Muscle of arm (tissue), 14 donors: Measurements from ENCODE around the gene POLDIP3. TPM values are rescaled to one million over a fixed set of nuclear protein-coding genes. Genes with fewer than 3 reads are reported as not detected.
A peak's percentile ranks its signal among the peaks of the same experiment; 100 is the strongest.

Experiments
- DNase-seq: peaks from one replicate; pipeline ENCODE4 v3.0.0-alpha.2; 2013
- long read RNA-seq, 11 donors: transcript quantifications; one replicate each; lab custom pipeline, GENCODE V29; 2026
- polyA plus RNA-seq, 12 donors: library from polyadenylated mRNA; unstranded; fragments of 120-200 nt; gene quantifications; one replicate each; pipeline ENCODE4 v1.2.1, GENCODE V29; 2013; ENCODE audit not compliant: insufficient read length in 12 of 12

POLDIP3 gene, protein sequence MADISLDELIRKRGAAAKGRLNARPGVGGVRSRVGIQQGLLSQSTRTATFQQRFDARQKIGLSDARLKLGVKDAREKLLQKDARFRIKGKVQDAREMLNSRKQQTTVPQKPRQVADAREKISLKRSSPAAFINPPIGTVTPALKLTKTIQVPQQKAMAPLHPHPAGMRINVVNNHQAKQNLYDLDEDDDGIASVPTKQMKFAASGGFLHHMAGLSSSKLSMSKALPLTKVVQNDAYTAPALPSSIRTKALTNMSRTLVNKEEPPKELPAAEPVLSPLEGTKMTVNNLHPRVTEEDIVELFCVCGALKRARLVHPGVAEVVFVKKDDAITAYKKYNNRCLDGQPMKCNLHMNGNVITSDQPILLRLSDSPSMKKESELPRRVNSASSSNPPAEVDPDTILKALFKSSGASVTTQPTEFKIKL
- polyA plus RNA-seq, result 10 to 100 TPM in 11 of 12 donors, not detected in 1; 54.2 to 73.3 (median 59.4) TPM
- long read RNA-seq, donor 1, transcript POLDIP3-201 (9 exons, 3,441 nt), result major isoform, 12 of 20 reads
- long read RNA-seq, donor 1, partial matches to known transcripts, result 8 of 20 reads
- long read RNA-seq, donor 1, other reads (novel, unspliced or antisense), result 0 of 20 reads
- long read RNA-seq, donor 2, transcript POLDIP3-201 (9 exons, 3,441 nt), result major isoform, 17 of 17 reads
- long read RNA-seq, donor 2, partial matches to known transcripts, result 0 of 17 reads
- long read RNA-seq, donor 2, other reads (novel, unspliced or antisense), result 0 of 17 reads
- long read RNA-seq, donor 3, transcript POLDIP3-201 (9 exons, 3,441 nt), result major isoform, 6 of 6 reads
- long read RNA-seq, donor 3, partial matches to known transcripts, result 0 of 6 reads
- long read RNA-seq, donor 3, other reads (novel, unspliced or antisense), result 0 of 6 reads
- long read RNA-seq, donor 4, partial matches to known transcripts, result 0 of 4 reads
- long read RNA-seq, donor 4, other reads (novel, unspliced or antisense), result 0 of 4 reads
- long read RNA-seq, donor 5, transcript POLDIP3-201 (9 exons, 3,441 nt), result major isoform, 16 of 27 reads
- long read RNA-seq, donor 5, partial matches to known transcripts, result 8 of 27 reads
- long read RNA-seq, donor 5, other reads (novel, unspliced or antisense), result 0 of 27 reads
- long read RNA-seq, donor 6, transcript POLDIP3-201 (9 exons, 3,441 nt), result major isoform, 6 of 12 reads
- long read RNA-seq, donor 6, partial matches to known transcripts, result 6 of 12 reads
- long read RNA-seq, donor 6, other reads (novel, unspliced or antisense), result 0 of 12 reads
- long read RNA-seq, donor 7, transcript POLDIP3-201 (9 exons, 3,441 nt), result major isoform, 6 of 7 reads
- long read RNA-seq, donor 7, partial matches to known transcripts, result 0 of 7 reads
- long read RNA-seq, donor 7, other reads (novel, unspliced or antisense), result 0 of 7 reads
- long read RNA-seq, donor 8, transcript POLDIP3-201 (9 exons, 3,441 nt), result major isoform, 23 of 23 reads
- long read RNA-seq, donor 8, partial matches to known transcripts, result 0 of 23 reads
- long read RNA-seq, donor 8, other reads (novel, unspliced or antisense), result 0 of 23 reads
- long read RNA-seq, donor 9, partial matches to known transcripts, result 0 of 5 reads
- long read RNA-seq, donor 9, other reads (novel, unspliced or antisense), result 0 of 5 reads
- long read RNA-seq, donor 10, transcript POLDIP3-203 (8 exons, 3,323 nt), result minor isoform, 5 of 25 reads
- long read RNA-seq, donor 10, transcript POLDIP3-201 (9 exons, 3,441 nt), result major isoform, 20 of 25 reads
- long read RNA-seq, donor 10, partial matches to known transcripts, result 0 of 25 reads
- long read RNA-seq, donor 10, other reads (novel, unspliced or antisense), result 0 of 25 reads
- long read RNA-seq, donor 11, transcript POLDIP3-201 (9 exons, 3,441 nt), result major isoform, 17 of 19 reads
- long read RNA-seq, donor 11, partial matches to known transcripts, result 0 of 19 reads
- long read RNA-seq, donor 11, other reads (novel, unspliced or antisense), result 0 of 19 reads

DNA sequence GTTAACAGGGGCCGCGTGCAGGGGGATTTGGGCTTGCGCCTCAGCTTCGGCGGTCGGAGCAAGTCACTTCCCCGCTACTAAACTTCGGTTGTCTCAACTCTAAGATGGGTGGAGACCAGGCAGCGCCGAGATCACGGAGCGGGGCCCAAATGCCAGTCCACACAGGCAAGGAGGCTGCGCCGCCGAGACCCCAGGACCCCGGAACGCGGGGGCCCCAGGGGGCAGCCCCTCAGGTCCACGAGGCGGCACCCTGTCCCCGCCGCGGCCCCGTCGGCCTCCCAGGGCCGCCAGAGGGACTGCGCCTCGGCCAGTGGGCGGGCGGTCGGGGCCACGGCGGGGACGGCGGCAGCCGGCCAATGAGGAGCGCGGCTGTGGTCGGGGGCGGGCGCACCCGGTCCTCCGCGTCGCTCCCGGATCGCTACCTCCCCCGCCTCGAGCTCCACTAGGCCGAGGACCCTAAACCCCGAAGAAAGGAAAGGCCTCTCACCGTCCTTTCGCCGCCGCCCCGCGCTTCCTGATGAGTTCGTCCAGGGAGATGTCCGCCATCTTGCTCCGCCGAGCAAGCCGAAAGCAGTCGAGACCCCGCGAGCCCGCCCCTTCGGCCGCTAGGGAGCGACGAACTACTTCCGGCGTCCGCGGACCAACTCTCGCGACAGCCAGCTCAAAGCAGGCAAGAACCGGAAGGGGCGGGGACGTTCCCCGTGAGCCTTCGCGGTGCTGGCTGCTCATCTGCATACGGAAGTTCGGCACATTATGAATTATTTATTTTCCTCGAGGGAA, at the start of gene POLDIP3:
Gene POLDIP3 (minus strand): TSS at position 572 of the 780 bp plus-strand sequence. CDS start 26 bp downstream, at position 546.
- peak; percentile 99 for DNase-seq

DNA sequence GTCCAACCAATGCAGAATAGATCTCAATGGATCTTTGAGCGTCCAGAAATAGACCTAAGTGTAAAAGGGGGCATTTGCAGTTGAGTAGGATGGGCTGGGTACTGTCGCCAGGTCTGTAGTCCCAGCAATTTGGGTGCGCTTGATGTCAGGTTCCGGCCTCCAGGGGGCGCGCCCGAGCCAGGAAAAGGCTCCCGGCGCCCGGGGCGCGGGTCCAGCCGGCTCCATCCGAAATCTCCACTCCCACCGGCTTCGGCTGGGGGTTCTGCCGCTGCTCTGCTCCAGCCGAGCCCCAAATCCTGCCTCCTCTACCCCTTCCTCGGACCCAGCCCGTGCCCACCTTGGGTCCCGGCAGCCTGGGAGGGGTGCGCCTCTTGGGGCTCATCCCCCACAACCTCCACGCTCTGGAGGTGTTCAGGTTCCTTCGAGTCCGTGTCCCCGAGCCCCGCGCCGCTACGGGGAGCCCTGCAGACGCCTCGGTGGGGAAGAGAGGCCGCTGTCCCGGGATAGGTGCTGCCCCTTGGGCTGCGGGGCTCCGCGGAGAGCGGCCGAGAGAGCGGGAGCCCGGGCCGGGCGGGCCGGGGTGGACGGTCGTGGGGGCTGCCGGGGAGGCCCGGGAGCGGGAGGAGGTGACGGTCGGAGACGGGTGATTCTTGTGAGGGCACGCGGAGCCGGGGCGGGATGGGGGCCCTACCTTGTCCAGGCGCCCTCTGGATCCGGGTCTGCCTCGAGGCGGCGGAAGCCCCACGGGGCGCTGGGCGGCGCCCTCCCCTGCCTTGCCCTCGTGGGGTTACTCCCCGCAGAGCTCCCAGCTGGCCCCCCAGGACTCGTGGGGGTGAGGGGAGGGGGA, 47.5 kb upstream of the POLDIP3 start:
- DNase-seq, result peak; percentile 81

DNA sequence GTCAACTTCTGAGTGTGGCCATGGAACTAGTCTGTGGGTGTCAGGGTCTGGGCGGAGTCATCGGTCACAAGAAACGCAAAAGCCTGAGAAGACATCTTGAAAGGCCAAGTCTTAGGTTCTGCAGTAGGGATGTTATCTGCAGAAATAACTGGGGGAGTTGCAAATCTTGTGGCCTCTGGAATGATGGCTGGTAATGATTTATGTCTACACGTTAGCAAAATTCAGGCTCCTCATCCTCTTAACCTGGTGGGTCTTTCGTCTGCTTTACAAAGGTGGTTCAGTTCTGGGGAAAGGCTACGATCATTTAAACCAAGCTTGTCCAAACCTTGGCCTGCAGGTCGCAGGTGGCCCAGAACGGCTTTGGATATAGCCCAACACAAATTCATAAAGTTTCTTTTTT, 41.9 kb upstream of the POLDIP3 start:
- no peak for DNase-seq

DNA sequence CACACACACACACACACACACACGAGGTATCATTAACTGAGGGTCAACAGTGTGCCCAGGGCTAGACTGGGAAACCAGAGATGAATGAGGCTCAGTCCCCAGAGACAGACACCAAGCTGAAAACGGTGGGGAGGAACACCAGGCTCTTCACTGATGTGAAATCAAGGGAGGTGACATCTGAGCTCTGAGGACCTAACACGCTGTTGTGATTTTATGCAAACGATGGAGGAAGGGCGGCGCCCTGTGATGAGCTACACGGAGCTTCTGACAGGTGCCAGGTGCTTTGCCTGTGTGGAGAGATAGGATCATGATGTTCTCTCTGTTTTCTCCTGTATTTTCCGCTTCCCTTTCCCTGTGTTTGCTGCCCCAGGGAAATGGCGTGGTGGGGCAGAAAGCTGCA, 41.0 kb upstream of the POLDIP3 start:
- no peak for DNase-seq

DNA sequence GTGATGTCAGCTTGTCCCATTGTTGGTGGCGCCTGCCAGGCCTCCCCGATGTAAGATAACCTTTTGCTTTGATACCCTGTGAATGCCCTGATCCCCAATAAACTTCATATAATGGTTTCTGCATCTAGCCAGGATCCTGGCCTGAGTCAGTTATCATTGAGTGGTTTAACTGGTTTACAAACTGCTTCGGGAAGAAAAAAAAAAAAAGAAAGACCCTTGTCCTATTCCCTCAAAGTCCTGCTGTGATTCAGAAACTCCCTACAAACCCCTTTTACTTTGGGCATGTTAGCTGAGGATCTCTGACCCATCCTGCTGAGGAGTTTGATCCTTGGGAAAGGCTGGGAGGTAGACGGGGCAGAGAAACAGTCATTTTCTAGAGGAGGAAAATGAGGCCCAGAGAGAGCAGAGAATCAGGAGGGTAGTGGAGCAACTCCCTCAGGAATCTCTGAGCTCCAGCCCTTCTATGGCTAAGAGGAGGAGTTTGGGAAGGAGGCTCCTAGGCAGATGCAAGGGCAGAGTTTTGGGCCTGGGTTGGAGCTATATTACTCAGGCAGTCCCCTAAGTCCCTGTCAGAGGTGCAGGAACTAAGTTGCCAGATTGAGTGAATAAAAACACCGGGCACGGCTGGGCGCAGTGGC, 39.9 kb upstream of the POLDIP3 start:
- DNase-seq, result no peak

DNA sequence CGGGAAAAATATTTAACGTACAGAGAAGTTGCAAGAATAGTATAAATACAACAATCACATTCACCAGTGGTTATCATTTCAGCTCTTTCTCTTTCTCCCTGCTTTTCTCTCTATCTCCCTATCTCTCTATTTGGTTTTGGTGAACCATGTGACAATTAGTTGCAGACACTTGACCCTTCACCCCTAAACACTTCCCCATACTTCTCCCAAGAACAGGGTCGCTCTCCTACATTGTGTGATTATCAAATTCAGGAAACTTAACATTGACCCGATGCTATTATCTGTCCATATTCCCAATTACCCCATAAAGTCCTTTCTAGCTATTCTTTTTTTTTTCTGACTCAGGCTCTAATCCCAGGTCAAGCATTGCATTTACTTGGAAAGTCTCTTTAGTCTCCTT, 39.3 kb upstream of the POLDIP3 start:
- DNase-seq, result no peak

DNA sequence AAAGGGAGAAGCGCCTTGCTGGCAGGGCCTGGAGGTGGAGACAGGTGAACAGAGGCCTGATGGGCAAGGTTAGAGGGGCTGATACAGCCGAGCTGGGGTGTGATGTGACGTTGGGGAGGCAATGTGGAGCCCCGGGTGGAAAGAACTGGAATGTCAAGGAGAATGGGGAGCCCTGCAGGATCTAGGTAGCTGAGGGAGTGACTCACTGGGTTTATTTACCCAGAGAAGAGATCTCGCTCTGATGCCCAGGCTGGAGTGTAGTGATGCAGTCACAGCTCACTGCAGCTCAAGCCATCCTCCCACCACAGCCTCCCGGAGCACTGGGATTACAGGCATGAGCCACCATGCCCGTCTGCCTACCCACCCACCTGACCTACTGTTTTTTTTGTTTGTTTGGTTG, 36.5 kb upstream of the POLDIP3 start:
- no peak for DNase-seq

DNA sequence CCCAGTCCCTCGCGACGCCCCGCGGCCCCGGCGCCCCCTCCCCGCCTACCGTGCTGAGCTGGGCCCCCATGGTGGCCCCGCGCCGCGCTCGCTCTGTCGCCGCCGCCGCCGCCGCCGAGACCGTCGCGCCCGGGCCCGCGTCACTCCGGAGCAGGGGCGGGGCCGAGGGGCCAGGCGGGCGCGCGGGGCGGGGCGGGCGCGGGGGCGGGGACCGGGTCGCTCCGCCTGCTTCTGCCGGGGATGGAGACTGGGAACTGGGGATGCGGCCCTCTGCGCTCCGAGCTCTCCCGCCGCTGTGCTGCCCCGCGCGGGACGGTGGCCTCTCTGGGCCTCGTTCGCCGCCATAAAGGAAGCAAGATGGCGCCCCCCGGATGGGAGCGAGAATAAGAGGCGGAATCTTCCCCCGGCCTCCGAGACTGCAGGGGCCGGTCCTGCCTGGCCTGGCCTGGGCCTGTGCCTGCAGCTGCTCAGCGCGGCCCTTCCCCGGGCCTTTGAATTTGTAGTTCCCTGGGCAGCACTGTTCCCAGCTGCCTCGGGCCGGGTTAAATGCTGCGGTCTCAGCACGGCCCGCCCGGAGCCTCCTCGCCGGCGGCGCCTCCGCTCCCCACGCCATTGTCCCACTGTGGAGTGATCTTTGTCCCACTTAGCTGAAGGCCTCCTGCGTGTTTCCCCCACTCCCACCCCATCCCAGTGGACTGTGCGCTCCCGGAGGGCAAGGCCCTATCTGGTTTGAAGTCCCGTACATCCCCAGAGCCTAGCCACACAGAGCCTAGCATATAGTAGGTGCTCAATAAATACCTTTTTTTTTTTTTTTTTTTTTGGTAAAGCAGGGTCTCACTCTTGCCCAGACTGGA, 34.8 kb upstream of the POLDIP3 start, which contains the start of gene CYB5R3:
Gene CYB5R3 (minus strand): TSS at position 147 of the 854 bp plus-strand sequence. CDS start 77 bp downstream, at position 70.
- peak; percentile 74 for DNase-seq

DNA sequence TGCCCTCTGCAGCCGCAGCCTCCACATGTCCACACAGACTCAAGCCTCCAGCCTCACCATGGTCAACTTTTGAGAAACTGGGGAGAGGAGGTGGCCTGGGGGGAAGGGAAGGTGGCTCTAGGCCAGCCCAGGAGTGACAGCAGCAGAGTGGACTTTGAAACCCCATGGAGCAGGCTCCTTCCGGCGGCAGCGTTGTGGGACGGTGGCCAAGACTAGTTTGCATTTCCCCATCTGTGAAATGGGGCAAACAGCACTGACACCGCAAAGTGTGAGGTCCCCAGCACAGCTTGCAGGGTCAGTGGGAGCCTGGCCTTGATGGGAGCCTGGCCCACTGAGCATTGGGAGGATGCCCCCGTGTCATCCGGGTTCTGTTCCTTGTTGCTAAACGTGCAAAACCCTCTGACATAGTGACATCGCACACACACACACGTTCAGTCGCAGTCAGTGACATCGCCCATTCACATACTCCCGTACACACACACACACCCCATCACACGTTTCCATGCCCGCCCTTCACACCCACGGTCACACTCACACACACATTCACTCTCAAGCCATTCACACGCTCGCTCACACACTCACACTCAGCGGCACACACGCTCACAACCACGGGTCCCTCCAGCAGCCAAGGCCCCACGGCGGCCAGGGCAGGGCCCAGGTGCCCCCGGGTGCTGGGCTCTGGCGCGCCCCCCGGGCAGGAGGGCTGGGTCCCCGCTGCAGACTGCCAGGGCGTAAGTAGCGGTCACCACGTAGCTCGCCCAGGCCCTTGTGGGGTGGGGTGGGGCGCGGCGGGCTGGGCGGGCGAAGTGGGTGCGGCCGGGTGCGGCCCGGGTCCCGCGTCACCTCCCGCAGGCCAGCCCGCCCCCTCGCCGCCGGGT, 33.9 kb upstream of the POLDIP3 start:
- DNase-seq, result peak; percentile 35

DNA sequence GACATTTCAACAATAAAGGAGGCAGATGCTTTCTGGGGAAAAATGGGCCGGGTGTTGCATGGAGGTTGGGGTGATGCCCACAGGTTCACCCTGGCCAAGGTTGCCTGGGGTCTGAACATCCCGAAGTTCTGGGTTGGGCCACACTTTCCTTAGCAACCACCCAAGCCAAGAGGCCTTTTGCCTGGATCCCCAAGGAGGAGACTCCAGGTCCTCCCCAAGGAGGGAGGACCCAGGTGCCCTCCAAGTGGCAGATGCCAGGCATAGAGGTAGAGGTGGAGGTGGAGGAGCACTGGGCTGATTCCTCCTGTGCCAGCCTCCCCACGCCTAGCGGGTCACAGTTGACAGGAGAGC, 33.3 kb upstream of the POLDIP3 start:
- DNase-seq, result no peak

DNA sequence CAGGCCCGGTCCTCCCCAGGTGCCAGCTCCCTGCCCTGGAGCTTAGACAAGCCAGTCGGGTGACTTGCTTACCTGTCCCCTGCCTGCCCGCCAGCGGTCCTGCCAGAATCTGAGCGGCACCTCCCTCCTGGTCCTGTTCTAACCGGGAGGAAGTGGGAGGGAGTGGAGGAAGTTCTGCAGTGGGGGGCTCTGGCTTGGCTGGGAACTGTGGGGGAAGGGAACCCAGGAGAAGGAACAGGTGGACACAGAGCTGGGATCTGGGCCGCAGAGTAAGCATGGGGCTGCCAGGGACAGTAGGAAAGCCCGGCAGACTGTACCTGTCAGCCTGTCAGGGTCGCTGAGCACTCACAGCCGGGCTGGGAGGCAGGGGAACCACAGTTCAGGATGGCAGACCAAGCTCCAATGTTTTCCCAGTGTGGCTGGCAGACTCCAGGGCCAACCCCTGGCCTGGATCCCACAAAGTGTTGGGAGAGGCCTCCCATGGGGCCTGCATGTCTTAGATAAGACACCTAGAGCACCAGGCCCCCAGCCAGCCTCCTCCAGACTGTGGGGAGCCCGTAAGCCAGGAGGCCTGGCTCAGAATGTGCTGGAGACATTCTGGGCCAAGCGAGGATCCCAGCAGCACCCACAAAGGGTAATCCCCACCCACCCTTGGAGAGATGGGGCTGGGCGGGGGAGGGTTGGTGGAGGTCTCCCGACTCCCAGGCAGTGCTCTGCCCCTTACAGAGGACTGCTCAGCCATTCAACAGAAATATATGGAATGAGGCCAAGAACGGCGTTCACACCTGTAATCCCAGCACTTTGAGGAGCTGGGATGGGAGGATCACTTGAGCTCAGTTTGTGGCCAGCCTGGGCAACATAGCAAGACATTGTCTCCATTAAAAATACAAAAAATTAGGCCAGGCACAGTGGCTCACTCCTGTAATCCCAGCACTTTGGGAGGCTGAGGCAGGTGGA, 32.2 kb upstream of the POLDIP3 start:
- DNase-seq, result no peak

DNA sequence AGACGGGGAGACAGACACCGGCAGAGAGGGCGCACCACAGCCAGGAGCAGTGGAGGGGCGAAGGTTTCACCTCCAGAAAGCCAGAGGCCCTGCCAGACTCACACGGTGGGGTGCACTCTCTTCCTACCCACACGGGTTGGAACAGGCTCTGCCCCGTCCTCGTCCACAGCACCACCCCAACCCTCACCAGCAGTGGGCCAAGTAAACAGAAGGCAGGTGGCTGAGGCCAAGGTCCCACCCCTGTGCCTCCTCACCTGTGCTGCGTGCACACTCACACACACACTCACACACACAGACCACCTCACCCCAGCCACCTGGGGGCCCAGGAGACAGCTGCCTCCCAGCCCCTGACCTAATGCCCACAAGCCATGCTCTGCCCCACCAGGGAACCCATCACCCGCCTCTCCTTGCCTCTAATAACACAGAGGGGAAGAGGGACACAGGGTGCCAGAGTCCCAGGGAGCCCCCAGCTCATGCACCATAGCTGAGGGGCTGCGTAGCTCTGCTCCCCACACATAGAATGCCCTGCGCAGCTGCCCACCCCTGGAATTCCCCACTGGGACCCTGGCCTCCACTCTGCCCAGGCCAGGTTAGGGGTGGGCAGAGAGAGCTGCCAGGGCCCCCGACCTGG, 31.4 kb upstream of the POLDIP3 start:
- no peak for DNase-seq

DNA sequence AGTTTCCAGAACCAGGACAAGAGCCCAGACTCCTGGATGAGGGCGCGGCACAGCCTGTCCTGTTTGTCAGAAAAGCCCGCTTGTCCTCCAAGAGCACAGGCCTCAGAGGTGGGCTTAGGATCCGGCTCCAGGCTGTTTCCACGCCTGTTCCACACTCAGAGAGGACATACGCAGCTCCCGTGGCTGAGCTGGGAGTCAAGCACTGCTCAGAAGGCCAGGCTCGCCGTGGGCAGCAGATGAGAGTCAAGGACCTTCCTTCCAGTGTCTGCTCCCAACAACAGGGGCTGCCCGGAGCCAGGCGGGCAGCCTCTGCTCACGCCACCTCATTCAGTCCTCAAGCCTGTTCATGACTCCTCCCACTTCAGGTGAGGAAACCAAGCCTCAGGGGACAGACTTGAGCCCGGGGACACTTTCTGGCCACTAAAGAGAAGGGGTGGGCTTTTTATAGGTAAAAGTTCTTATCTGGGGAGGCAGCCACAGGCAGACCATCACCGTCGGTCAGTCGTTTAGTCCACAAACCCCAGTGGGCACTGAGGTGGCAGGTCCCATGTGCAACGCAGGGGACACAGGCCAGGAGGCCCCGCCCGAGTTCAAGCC, 30.8 kb upstream of the POLDIP3 start:
- no peak for DNase-seq
